Measurements from ENCODE around the gene LITAF.

Gene LITAF
- 92.4 to 198 (median 177) reads per million in 4 experiments for total RNA-seq

DNA sequence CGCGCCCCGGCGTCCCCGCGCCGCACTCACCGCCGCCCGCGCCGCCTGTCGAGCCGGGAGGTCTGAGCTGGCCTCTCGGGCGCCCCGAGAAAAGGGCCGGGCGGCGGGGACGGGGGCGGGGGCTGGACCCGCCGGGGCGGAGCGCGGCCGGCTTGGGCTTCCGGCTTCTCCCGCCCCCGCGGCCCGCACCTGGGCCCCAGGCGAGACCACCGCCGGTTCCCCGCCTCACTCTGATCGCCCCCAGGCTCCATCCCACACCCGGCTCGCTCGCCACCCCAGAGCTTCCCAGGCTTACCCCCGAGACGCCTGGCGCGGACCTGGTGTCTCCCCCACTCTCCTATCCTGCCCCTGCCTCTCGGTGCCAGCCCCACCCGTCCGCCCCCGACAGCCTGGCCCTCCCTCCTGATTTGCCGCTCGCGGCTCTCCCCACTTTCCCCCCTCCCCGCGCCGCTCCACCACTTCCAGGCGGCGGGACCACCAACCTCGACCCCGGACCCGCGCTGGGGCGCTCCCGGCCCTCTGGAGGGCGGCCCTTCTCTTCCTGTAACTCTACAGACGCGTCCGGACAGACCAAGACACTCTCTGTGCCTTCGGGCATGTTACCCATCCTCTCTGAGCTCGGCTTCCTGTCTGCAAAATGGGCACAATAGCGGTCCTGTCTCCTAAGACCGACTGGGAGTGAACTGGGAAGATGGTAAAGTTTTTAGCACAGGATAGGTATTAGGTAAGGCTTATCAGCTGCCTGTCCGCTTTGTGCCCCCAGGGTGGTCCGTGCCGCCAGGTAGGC, at the start of gene LITAF:
Gene LITAF, minus strand, starts transcription at position 64 of the 787 bp plus-strand sequence. CDS start 30,189 bp downstream, outside the sequence.
- DNase-seq = peak; percentile 39

DNA sequence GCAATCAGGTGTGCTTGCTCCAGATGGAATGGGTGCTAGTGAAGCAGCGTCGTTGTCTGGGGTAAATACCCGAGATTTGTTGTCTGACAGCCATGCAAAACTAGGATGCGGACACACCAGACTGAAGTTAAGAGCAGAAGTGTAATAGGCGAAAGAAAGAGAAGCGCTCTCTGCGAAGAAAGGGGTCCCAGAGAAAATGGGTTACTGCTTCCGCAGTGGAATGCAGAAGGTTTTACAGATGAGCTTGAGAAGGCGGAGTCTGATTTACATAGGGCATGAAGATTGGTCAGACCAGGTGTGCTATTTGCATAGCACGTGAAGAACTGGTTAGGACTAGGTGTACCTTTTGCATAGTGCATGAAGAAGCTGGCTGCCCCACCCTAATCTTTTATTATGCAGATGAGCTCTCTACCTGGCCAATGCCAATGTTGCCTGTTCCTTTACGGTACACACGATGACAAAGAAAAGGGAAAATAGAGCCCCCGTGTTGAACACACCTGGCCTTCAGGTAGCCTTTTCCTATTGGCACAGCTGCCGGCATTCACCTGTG, 49.5 kb upstream of the LITAF start:
- DNase-seq = no peak

DNA sequence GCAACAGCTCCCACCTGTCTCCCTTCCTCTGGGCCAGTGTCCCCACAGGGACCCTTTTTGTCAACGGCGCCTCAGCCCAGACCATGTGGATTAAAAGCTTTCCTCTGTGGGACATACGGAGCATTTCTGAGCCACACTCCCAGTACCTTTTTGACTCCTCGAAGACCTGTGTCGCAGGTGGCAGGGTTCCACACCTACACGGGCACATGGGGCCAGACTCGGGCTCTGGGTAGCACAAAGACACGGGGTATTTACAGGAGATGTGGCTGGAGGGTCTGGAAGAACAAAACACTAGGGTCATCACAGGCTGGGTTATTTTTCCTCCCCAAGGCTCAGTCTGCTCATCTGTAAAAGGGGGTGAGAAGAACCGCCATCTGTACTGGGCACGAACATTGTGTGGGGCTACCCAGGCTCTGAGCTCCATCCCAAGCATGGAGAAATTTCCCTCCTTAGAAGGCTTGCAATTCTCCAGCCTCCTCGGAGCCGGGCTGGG, 49.0 kb upstream of the LITAF start:
- DNase-seq = no peak

DNA sequence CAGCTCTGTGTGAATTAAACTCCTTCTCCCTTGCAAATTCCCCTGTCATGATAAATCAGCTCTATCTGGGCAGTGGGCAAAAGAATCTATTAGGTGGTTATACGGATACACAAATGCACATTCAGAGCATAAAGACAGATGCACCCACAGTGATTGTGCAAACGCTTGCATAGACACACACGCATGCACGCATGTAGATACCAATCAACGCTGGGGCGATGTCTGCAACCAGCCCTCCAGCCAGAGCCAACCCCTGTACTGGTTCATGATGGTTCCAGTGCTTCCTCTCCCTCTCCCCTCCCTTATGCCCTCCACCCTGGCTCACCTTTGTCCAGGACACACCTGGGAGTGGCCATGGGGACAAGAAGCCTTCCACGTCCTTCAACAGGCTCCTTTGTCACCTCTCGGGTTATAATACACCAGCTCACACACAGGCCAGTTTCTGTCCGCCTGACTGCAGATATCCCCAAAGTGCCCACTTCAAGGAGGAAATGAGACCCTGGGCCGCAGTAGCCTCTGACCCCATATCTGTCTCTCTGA, 48.5 kb upstream of the LITAF start:
- DNase-seq = no peak

DNA sequence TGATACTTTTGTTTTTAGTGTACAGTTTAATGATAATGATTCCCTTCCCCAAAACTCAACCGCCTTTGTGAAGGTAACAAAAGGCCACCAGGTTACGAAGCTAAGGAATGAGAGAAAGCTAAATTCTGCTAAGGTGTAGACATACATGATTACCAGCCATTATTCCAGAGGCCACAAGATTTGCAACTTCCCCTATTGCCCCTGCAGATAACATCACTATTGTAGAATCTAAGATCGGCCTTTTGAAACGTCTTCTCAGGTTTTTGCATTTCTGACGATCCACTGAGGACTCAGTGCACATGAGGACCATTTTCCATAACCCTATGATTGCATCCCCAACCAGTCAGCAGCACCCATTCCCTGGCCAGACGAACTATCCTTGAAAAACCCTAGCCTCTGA, 47.6 kb upstream of the LITAF start:
- no peak for DNase-seq

DNA sequence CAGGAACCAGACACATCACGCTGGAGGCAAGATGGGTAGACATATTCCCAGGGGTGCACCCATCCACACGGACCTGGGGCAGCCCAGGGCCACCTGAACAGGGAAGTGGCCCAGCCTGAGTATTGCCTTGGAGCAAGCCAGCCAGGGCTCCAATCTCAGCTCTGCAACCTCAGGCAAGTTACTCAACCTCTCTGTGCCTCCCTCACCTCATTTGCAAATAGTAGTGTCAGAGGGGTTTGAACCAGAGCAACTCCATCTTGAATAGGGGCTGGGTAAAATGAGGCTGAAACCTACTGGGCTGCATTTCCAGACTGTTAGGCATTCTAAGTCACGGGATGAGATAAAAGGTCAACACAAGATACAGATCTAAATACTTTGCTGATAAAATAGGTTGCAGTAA, 46.4 kb upstream of the LITAF start:
- DNase-seq = no peak

DNA sequence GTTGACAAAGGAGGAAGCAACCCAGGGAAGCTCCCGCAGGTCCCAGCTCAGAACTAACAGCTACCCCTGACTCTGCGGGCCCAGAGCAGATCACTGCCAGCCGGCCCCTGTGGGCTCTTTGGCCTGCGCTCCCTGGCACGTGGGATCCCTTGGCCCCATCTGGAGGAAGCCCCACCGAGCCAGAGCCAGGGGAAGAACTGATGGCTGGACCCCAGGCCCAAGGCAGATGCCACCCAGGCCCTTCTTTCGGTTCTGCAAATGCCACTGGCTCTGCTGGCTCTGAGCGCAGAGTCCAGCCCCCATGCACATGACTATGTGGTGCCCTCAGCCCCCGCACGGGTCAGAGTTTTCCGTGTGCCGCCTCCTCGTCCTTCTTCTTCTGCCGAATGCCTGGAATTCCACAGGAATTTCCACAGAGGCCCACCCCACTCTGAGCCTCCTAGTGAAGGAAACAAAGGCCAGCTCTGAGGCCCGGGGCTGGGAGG, 45.8 kb upstream of the LITAF start:
- DNase-seq = no peak

DNA sequence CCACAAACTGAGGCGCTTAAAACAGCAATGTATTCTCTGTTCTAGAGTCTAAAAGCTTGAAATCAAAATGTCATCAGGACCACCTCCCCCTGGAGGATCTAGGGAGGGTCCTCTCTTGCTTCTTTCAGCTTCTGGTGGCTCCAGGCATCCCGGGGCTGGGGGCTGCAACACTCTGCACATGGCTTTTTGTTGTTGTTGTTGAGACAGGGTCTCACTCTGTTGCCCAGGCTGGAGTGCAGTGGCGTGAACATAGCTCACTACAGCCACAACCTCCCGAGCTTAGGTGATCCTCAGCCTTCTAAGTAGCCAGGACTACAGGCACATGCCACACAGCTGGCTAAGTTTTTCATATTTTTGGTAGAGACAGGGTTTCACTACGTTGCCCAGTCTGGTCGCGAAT, 44.5 kb upstream of the LITAF start:
- DNase-seq = no peak

DNA sequence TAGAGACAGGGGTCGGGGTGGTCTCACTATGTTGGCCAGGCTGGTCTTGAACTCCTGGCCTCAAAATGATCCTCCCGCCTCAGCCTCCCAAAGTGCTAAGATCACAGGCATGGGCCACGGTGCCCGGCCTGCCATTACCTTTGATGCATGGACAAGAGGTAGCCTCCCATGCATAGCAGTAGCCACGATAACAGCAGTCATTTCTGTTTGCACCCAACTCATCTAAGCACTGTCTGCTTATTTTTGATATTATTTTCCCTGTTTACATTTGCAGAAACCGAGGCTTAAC, 44.0 kb upstream of the LITAF start:
- DNase-seq = no peak

DNA sequence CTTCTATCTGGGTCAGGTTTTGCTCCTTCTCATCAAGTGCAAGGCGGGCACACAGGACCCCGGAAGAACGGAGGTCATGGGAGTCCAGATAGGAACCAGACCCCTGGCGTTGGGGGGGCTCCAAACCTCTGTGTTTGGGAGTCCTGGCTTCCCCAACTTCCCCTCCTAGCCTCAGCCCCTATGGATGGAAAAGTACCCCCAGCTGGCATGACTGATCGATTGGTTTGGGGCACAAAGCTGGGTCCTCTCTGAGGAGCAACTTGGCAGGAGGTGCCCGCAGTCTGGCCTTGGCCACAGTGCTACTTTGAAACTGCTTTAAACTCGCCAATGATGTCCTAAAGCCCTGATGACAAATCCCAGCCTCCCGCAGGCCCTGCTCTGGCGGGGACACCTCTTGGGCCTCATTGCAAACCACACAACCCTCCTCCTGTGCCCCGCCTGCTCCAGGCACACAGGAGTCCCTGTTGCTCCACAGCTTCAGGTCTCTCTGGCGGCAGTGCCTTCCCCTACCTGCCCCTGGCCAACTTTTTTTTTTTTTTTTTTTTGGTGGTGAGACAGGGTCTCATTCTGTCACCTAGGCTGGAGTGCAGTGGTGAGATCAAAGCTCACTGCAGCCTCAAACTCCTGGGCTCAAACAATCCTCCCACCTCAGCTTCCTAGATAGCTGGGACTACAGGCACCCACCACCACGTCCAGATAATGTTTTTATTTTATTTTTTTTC, 43.5 kb upstream of the LITAF start:
- no peak for DNase-seq

DNA sequence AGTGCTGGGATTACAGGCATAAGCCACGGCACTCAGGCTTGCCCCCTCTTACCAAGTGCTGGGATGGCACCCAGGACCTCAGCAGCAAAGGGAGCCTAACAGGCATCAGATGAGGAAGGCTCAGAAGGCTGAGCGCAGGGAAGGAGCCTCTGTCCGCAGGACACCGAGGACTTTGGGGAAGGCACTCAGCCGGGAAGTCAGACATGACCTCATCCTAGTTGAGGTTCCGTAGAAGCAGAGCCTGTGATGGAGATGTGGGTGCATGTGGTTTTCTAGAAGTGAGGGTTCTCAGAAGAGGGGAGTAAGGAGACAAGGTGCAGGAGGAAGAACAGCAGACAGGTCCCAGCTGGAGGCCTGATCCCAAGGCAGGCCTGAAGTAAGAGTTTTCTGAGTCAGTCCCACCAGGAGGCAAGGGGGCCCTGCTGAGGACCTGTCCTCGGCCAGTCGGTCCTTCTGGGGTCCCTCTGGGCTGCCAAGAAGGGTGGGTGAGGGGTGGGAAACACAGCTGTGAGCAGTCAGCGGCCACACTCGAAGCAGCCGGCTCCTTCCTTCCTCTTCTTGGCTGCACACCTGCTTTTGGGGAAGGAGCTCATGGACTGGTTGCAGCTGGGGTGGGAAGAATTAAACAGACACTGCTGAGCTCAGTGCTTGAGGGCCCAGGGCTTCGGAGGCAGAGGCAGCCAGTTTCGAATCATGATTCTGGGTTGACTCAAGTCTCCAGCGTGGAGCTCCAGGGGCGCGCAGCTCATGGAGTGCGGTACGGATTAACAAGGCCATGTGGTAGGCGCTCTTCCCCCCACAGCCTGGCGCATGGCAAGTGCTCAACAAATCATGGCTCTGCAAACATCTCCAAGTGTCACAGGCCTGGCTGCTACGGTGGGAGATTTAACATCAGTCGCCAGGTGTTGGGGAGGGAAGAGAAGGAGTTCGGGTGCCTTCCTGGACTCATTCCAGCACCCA, 42.6 kb upstream of the LITAF start:
- no peak for DNase-seq

DNA sequence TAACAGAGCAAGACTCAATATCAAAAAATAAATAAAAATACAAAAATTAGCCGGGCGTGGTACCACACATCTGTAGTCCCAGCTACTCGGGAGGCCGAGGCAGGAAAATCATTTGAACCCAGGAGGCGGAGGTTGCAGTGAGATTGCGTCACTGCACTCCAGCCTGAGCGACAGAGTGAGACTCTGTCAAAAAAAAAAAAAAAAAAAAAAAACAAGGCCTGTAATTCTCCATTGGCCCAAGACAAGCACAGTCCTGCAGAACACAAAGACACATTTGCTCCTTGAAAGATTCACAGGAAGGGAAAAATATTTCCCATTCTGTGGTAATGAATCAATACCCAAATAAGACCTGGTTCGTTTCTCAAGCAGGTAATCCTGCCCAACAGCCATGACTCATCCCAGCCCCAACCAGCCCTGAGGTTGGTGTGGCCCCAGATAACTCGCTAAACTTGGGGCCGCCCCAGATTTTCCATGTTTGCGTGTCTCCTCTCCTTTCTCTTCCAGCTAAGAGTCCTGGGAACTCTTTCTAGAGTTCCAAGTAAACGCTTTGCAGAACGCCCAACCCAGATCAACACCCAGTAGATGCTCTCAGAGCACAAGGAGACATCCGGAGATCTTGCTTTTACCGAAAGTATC, 41.2 kb upstream of the LITAF start:
- DNase-seq = no peak

DNA sequence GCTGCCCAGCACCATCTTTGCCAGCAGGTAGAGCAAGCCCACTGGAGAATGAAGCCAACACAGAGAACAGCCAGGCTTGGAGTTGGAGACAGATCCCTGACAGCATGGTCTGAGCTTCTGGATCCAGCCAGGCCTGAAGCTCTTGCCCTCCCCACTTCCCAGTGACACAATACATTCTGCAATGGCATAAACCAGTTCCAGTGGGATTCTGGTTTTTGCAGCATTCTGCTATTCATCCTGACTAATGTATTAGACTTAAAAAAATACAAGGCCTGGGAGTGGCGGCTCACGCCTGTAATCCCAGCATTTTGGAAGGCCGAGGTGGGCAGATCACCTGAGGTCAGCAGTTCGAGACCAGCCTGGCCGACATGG, 40.6 kb upstream of the LITAF start:
- no peak for DNase-seq

DNA sequence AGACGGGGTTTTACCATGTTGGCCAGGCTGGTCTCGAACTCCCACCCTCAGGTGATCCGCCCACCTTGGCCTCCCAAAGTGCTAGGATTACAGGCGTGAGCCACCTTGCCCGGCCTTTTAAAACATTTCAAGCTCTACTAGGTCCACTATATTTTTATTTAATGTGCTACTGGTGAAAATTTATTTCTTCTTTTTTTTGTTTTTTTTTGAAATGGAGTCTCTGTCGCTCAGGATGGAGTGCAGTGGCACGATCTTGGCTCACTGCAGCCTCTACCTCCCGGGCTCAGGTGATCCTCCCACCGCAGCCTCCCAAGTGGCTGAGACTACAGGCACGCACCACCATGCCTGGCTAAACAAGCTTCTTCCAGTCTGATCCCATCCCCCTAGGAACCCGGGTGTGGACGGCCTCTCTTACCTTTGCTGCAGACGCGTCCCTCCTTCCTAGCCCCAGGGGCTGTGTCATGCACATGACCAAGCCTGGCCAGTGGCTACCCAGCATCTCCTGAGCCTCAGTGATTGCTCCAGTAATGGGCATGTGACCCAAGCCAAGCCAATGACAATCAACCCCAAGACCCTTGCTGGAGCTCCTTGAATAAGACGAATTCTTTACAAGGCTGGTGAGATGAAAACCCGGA, 40.1 kb upstream of the LITAF start:
- DNase-seq = no peak

DNA sequence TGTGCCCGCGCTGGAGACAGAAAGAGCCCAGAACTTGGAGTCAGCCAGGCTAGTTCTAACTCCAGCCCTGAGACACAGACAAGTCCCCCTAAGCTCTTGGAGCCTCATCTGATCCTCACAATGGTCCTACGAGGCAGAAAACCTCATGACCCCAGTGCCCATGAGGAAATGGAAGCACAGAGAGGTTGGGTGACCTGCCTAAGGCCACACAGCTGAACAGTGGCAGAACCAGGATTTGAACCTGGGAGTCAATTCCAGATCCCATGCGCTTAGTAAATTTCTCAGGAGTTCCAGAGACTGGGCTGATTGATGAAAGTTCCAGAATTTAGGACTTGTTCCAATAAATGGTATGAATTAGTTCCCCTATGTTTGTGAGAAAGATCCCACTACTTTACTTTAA, 39.0 kb upstream of the LITAF start:
- no peak for DNase-seq

DNA sequence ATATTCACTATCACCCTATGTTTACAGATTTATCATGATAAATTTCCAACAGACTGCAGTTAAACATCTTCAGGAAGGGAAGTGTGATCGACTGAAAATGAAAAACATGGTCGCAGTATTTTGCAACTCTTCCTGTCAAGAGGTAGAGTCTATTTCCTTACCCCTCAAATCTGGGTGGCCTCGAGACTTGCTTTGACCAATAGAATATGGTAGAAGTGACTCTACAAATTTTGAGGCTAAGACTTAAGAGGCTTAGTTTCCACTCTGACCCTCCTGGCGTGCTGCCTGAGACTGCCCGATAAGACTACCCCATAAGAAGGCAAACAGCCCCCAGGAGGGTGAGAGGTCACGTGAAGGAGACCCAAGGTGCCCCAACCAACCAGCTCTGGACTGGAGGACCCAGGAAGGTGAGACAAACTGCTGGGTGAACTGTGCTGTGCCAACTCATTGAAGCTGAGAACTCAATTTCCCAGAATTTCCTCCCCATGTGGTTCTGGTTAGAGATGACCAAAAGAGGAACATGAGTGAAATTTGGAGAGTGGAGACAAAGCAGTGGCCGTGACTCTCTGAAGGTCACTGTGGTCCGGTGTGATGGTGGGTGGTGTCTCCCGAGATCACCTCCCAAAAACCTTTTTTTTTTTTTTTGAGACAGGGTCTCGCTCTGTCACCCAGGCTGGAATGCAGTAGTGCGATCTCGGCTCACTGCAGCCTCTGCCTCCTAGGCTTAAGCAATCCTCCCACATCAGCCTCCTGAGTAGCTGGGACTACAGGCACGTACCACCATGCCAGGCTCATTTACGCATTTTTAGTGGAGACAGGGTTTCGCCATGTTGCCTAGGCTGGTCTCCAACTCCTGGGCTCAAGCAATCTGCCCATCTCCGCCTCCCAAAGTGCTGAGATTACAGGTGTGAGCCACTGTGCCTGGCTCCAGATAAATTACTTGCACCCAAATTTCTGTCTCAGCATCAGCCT, 38.2 kb upstream of the LITAF start:
- DNase-seq = no peak

DNA sequence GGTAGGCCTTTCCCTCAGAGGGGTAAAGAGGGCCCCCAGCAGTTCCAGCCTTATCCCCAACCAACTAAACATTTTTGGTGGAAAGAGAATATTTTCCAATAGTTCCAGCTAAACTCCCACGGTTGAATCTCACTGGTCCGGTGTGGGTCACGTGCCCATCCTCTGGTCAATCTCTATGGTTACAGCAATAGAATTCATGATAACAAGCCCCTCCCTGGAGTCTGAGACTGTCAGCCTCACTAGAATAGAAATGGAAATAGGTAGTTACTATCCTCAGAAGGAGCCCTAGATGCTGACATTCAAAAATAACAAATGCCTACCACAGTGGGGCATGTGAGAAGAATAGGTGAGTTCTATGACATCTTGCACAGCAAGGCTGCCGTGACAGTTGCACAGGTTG, 37.5 kb upstream of the LITAF start:
- no peak for DNase-seq

DNA sequence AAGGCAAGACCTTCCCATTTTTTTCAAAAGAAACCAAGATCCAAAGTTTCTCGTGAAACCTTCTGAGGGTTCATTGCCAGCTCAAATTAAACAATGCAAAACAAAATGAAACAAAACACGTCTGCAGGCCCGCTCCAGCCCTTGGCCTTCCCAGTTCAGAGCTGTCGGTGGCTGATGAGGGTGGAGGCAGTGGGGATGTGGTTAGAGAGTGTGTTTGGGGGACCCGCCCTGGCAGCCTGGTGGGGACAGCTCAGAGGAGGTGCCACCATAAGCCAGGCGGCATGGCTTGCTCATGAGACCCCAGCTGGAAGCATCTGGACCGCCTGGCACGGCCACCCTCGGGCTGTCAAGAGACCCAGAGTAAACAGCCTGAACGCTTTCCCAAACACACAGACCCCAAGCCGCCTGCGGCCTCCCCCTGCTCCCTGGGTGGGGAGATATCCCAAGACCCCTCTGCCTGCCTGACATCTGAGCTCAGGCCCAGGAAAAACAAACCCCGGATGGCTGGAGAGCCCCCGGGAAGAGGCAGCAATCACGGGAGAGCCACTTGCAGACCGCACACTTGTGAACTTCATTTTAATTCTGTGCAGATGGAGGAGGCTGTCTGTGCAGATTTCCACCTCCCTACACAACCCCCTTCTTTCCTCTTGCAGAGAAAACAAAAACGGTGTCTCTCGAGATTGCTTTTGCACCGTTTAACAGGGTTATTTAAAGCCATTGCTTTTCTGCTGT, 35.4 kb upstream of the LITAF start:
- peak; percentile 33 for DNase-seq

DNA sequence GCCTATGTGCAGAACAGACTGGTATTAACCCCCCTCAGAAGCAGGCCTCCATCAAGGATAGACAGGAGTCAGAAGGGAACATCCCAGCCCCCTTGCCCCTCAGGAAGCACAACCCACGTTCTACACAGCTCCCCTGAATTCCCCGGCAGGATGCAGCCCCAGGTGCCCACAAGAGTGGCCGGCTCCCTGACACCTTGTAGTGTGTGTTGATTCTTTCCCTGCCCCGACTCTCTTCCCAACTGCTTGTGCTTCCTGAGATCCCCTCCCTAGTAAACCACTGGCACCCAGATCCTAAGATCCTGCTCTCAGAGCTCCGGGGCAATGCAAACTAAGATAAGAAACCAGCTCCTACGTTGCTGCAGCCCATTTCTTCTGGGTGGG, 34.8 kb upstream of the LITAF start:
- no peak for DNase-seq
